Spinal cord (tissue), 10 donors: ENCODE measurements around the gene ARMCX1. TPM values are rescaled to one million over a fixed set of nuclear protein-coding genes. Genes with fewer than 3 reads are reported as not detected.
"Not testable (repeated sequence)": the region's sequence is repeated elsewhere in the genome, so short reads cannot be mapped to it uniquely, and the experiment has no call there.

Source experiments
- DNase-seq, 6 donors: peaks; one replicate each; pipeline versions ENCODE4 v3.0.0 to v3.0.0-alpha.2; 2013 to 2015; ENCODE audit warnings: low spot score in 6 of 6, low read depth in 4 of 6
- H3K27ac ChIP-seq: one replicate; pipeline ENCODE4 v1.5.1; 2013; ENCODE audit warnings: low read depth, low read length, control low read depth
- H3K27me3 ChIP-seq: one replicate; pipeline ENCODE4 v1.6.1; 2013; ENCODE audit warnings: low read length; ENCODE audit not compliant: control insufficient read depth, insufficient read depth
- H3K36me3 ChIP-seq: one replicate; pipeline ENCODE4 v1.6.1; 2013; ENCODE audit warnings: low read length; ENCODE audit not compliant: control insufficient read depth, insufficient read depth
- H3K4me1 ChIP-seq: one replicate; pipeline ENCODE4 v1.6.1; 2013; ENCODE audit warnings: low read length; ENCODE audit not compliant: control insufficient read depth, insufficient read depth
- H3K4me3 ChIP-seq: one replicate; pipeline ENCODE4 v1.5.1; 2013; ENCODE audit warnings: low read depth, low read length, control low read depth
- H3K9me3 ChIP-seq: one replicate; pipeline ENCODE4 v1.6.1; 2013; ENCODE audit warnings: low read length; ENCODE audit not compliant: control insufficient read depth, insufficient read depth
- WGBS: methylation state at CpG from one replicate; pipeline ENCODE4 v1.1.5; 2013; ENCODE audit warnings: missing lambda C conversion rate; ENCODE audit not compliant: insufficient coverage; 5-methylcytosine and 5-hydroxymethylcytosine counted together
- long read RNA-seq, 4 donors: transcript quantifications; one replicate each; lab custom pipeline, GENCODE V29; 2026
- polyA plus RNA-seq, 2 donors: library from polyadenylated mRNA; unstranded; fragments of 120-200 nt; gene quantifications; one replicate each; pipeline ENCODE4 v1.2.1, GENCODE V29; 2013; ENCODE audit not compliant: insufficient read length in 2 of 2
- total RNA-seq, 2 donors: library from RNA; depleted of rRNA in 1 of 2; stranded (reverse); fragments of 120-200 nt in 1 of 2; fragments of >200 nt in 1 of 2; gene quantifications; one replicate each; pipeline versions ENCODE4 v1.2.3 to v1.2.4, GENCODE V29; 2013 to 2014
- donor health status: healthy.

The ARMCX1 gene
- total RNA-seq = 10 to 100 TPM; 54.4 to 60.0 TPM
- polyA plus RNA-seq = 10 to 100 TPM; 57.8 to 60.6 TPM
- long read RNA-seq, donor 1, transcript ARMCX1-201 (4 exons, 2,141 nt) = major isoform, 9 of 88 reads
- long read RNA-seq, donor 1, partial matches to known transcripts = 72 of 88 reads
- long read RNA-seq, donor 1, other reads (novel, unspliced or antisense) = 7 of 88 reads
- long read RNA-seq, donor 2, transcript ARMCX1-201 (4 exons, 2,141 nt) = major isoform, 5 of 19 reads
- long read RNA-seq, donor 2, partial matches to known transcripts = 14 of 19 reads
- long read RNA-seq, donor 2, other reads (novel, unspliced or antisense) = 0 of 19 reads
- long read RNA-seq, donor 3, transcript ARMCX1-201 (4 exons, 2,141 nt) = major isoform, 8 of 8 reads
- long read RNA-seq, donor 3, partial matches to known transcripts = 0 of 8 reads
- long read RNA-seq, donor 3, other reads (novel, unspliced or antisense) = 0 of 8 reads
- long read RNA-seq, donor 4, transcript ARMCX1-201 (4 exons, 2,141 nt) = major isoform, 13 of 19 reads
- long read RNA-seq, donor 4, partial matches to known transcripts = 0 of 19 reads
- long read RNA-seq, donor 4, other reads (novel, unspliced or antisense) = 6 of 19 reads

- peaks cover 8% of the 10 kb centered on the region for H3K36me3 ChIP-seq
- H3K9me3 ChIP-seq = no peaks in the 10 kb centered on the region
- WGBS = 32% methylated on average over 13 of the region's 20 CpGs
- H3K27ac ChIP-seq = peak within 1 kb of the TSS; percentile 91
- peaks cover 4% of the 10 kb centered on the region for H3K27me3 ChIP-seq
- peak; percentile 38 to 92 (median 59) for DNase-seq
- peak within 1 kb of the TSS; percentile 65 for H3K4me3 ChIP-seq
- peaks cover 13% of the 10 kb centered on the region for H3K4me1 ChIP-seq
These were observed at the start of gene ARMCX1 for GRCh38 chrX:101550362-101550750. Gene ARMCX1 (plus strand): TSS chrX:101550547. CDS start chrX:101552931, 2,384 bp downstream.

- H3K4me3 ChIP-seq, H3K4me1 ChIP-seq, H3K27ac ChIP-seq, H3K36me3 ChIP-seq, H3K9me3 ChIP-seq, H3K27me3 ChIP-seq, DNase-seq: not testable (repeated sequence)
- no CpG with 5 or more reads among the region's 1 CpG for WGBS
These were observed 47.4 kb upstream of the ARMCX1 start for GRCh38 chrX:101502929-101503328.

- Histone ChIP-seq H3K27ac (no peak overlapping the region), H3K27me3 (no peaks in the 10 kb centered on the region)
These were observed 43.0 kb upstream of the ARMCX1 start for GRCh38 chrX:101507372-101507771.

DNA sequence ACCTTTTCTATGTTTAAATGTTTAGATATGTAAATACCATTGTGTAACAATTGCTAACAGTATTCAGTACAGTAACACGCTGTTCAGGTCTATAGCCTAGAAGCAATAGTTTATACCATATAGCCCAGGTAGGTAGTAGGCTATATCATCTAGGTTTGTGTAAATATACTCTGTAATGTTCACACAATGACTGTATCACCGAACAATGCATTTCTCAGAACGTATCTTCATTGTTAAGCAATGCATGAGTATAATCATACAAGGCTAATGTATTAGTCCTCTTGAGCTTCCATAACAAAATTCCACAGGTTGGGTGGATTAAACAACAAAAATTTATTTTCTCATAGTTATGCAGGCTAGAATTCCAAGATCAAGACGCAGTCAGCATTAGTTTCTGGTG lies 42.4 kb upstream of the ARMCX1 start:
- Histone ChIP-seq H3K27ac (no peak overlapping the region), H3K4me3 (no peak overlapping the region), H3K9me3 (no peaks in the 10 kb centered on the region), H3K27me3 (no peaks in the 10 kb centered on the region), H3K4me1 (no peaks in the 10 kb centered on the region), H3K36me3 (peaks cover 5% of the 10 kb centered on the region)
- WGBS = no CpG with 5 or more reads among the region's 4 CpGs
- no peak for DNase-seq

More at GRCh38 chrX:101507372-101507771, 43.0 kb upstream of the ARMCX1 start:
- Histone ChIP-seq H3K9me3 (no peaks in the 10 kb centered on the region), H3K36me3 (peaks cover 5% of the 10 kb centered on the region), H3K4me3 (no peak overlapping the region), H3K4me1 (no peaks in the 10 kb centered on the region)
- no peak for DNase-seq

GRCh38 chrX:101530944-101531343 lies 19.4 kb upstream of the ARMCX1 start:
- WGBS = no CpG with 5 or more reads among the region's 2 CpGs
- no peaks in the 10 kb centered on the region for H3K4me1 ChIP-seq
- DNase-seq = no peak
- H3K9me3 ChIP-seq = no peaks in the 10 kb centered on the region
- H3K36me3 ChIP-seq = no peaks in the 10 kb centered on the region
- H3K4me3 ChIP-seq = no peak overlapping the region
- no peak overlapping the region for H3K27ac ChIP-seq
- H3K27me3 ChIP-seq = no peaks in the 10 kb centered on the region

- no peaks in the 10 kb centered on the region for H3K4me1 ChIP-seq
- H3K36me3 ChIP-seq = no peaks in the 10 kb centered on the region
- H3K27ac ChIP-seq = no peak overlapping the region
- no peak overlapping the region for H3K4me3 ChIP-seq
- peaks cover 2% of the 10 kb centered on the region for H3K9me3 ChIP-seq
- DNase-seq = no peak
- 83% methylated on average over 3 of the region's 25 CpGs for WGBS
- no peaks in the 10 kb centered on the region for H3K27me3 ChIP-seq
These were observed 11.2 kb upstream of the ARMCX1 start for GRCh38 chrX:101539116-101539515.

DNA sequence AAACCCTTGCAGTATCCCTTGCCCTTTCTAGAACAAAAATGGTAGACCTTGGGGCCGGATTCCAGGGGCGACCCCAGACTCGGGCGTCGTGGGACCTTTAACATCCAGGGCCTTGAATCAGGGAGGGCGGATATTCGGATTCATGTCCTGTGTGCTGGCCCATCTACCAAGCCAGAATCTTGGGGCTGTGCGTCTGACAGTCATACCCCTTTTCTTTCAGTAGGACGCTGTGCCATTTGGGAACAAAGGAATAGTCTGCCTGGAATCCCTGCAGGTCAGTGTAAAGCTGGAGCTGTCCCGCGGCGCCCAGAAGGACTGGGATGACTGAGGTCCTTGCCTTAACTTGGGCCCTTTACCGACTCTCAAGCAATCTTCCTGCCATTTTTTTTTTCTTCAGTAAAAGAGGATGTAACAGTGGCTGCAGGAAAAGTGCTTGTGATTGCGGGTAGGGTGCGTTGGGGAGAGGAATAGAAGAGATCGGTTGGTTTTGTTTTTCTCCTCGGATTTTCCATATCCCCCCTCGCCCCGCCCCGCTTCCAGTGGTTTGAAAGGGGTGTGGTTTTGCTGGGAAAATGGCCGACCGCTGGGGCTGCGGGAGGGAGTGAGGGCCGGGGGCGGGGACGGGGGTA lies 518 bp downstream of the ARMCX1 start:
- DNase-seq = peak; percentile 33 to 88 (median 42)
- Histone ChIP-seq H3K4me1 (peaks cover 13% of the 10 kb centered on the region), H3K4me3 (peak overlapping the region; percentile 65), H3K27ac (peak overlapping the region; percentile 91), H3K9me3 (no peaks in the 10 kb centered on the region), H3K27me3 (peaks cover 4% of the 10 kb centered on the region), H3K36me3 (peaks cover 8% of the 10 kb centered on the region)
- 29% methylated on average over 19 of the region's 26 CpGs for WGBS

DNA sequence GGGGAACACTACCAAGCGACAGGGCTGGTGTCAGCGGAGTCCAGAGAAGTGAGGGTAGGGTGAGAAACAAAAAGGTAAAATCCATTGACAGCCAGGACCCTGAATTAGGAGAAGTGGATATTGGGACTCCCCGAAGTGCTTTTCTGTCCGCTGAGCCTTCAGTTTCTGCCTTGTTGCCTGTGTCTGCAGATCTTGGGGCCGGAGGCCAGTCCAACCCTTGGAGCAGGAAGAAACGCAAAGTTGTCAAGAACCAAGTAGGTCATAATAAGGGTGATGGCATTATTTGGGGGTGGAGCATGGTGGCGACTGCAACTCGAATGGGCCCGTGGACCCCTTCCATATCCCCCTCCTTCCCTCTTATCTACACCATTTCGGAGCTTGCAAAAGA lies 1.0 kb downstream of the ARMCX1 start:
- peaks cover 8% of the 10 kb centered on the region for H3K36me3 ChIP-seq
- peak overlapping the region; percentile 65 for H3K4me3 ChIP-seq
- peaks cover 4% of the 10 kb centered on the region for H3K27me3 ChIP-seq
- DNase-seq = no peak
- WGBS = 33% methylated on average over 5 of the region's 10 CpGs
- peaks cover 13% of the 10 kb centered on the region for H3K4me1 ChIP-seq
- no peaks in the 10 kb centered on the region for H3K9me3 ChIP-seq
- H3K27ac ChIP-seq = peak overlapping the region; percentile 57

GRCh38 chrX:101552714-101553113 lies 2.4 kb downstream of the ARMCX1 start:
- H3K27me3 ChIP-seq = peaks cover 4% of the 10 kb centered on the region
- H3K9me3 ChIP-seq = no peaks in the 10 kb centered on the region
- no peak overlapping the region for H3K4me3 ChIP-seq
- H3K36me3 ChIP-seq = peaks cover 8% of the 10 kb centered on the region
- H3K27ac ChIP-seq = no peak overlapping the region
- no peak for DNase-seq
- peaks cover 13% of the 10 kb centered on the region for H3K4me1 ChIP-seq
- 77% methylated on average over 23 of the region's 23 CpGs for WGBS
